Activated CD4-positive, alpha-beta T cell treated with anti-CD3 and anti-CD28 coated beads, Interleukin-2, Interleukin-6, amounts not matched to agents 100 ng/mL and 50 ng/mL, durations not matched to agents 16 hours and 8 hours (primary cell): ENCODE measurements around the gene COG6.
A peak's percentile ranks its signal among the peaks of the same experiment; 100 is the strongest.

Source experiments
- DNase-seq: peaks from one replicate; pipeline ENCODE4 v3.0.0-alpha.2; 2020

COG6 gene

GRCh38 chr13:39682788-39683187 lies 27.3 kb downstream of the COG6 start:
- DNase-seq: peak; percentile 10

DNA sequence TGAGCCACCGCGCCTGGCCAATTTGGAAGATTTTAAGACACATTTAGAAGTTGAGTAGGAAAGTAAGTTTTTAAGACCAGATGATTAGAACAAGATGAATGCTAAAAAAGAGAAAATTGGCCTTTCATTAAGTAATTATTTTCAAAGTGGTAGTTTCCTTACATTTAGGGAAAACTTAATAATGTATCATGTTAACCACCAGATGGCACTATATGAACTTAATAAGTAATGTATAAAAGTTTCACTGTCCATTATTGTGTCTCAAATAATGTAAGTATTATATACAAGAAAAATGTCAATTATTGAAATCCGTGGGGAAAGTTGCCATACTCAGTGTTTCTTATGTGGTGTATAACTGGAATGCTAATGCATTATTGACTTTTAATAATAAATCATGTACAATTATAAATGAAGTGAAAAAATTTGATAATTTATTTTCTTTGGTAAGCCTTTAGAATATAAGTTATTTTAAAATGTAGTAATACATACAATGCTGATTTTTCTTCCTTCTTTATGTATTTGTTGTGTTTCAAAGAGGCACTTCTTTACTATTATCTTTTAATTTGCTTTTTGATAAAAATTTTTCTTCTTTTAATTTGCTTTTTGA lies 29.2 kb downstream of the COG6 start:
- peak; percentile 26 for DNase-seq

DNA sequence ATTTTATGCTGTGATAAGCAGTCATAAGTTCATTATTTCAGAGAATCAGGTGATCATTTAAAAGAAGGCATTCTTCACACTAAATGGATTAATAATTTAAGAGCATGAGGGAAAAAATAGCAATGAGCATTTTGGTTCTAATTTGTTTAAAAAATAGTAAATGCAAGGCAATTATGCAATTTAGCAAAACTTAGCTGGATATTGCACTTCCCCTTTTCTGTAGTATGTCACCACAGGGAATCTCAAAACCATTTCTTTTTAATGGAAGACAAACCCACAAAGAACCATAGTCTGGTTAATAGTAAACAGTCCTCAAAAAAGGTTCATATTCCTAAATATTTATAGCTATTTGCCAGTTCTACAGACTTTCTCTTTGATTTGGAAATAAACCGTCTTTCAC lies 30.2 kb downstream of the COG6 start:
- DNase-seq: no peak

- DNase-seq: no peak
Measured at GRCh38 chr13:39688278-39688677, 32.8 kb downstream of the COG6 start.

- peak; percentile 25 for DNase-seq
Measured at GRCh38 chr13:39688699-39689405, 33.4 kb downstream of the COG6 start.

- DNase-seq: no peak
Measured at GRCh38 chr13:39692660-39693438, 37.4 kb downstream of the COG6 start.

DNA sequence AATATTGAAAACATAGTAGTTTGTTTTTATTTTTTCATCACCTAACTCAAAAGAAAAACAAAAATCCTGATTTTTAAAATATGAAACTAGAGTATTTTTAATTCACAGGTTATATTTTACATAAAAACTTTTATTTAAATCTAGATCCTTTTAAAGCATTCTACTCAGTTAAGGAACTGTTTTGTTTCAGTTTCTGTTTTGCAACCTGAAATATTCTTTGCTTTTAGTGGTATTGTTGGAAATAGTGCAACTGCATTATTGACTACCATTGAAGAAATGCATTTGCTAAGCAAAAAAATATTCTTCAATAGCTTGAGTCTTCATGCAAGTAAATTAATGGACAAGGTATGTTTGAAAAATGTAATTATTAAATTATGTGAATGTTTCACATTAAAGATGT lies 43.8 kb downstream of the COG6 start:
- DNase-seq: no peak

DNA sequence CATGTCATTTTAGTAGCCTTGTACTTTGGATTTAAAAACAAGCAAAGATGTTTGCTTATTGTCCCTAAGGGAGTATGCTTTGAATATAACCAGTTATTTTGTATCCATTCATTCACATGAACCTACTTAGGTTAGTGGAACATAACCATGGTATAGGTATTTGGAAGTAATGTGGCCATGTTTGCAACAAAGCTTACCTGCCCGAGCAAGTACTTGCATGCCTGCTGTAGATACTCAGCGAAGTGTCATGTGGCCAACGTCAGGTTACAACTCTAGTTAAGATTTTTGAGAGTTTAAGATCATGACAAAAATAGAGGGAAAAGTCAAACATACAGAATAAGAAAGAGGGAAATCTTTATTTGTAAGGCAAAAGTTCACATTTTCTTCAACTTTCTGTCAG lies 57.2 kb downstream of the COG6 start:
- DNase-seq: no peak

GRCh38 chr13:39729156-39729555 lies 73.7 kb downstream of the COG6 start:
- DNase-seq: no peak

GRCh38 chr13:39734952-39735351 lies 79.5 kb downstream of the COG6 start:
- DNase-seq: no peak

DNA sequence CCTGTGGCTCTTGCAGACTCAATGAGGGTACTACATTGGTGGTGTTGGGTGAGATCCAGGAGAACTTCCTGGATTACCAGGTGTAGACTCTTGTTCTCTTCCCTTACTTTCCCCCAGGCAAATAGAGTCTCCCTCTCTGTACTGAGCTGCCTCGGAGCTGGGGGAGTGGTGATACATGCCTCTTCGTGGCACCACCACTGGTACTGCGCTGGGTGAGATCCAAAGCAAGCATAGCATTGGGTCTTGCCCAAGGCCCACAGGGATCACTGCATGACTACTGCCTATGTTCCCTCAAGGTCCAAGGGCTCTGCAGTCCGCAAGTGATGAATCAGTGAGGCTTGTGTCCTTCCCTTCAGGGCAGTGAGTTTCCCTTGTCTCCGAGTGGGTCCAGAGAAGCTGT lies 81.6 kb downstream of the COG6 start:
- DNase-seq: no peak

GRCh38 chr13:39740761-39741160 lies 85.3 kb downstream of the COG6 start:
- no peak for DNase-seq

DNA sequence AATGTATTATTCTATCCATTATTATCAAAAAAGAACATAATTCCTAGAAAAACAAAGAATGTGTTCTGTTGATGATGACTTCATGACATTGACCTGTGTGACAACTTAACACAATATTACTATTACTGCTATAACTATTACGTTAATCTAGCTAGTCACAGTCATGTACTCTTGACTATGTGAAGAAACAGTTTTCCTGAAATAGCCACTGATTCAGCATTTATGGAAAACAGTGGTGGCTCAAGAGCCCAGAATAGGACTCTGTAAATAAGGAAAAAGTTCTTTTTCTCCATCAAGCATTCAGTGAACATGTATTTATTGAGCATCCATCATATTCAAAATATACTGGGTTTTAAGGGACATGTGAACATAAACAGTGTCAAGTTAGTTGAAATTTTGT lies 93.5 kb downstream of the COG6 start:
- DNase-seq: no peak

DNA sequence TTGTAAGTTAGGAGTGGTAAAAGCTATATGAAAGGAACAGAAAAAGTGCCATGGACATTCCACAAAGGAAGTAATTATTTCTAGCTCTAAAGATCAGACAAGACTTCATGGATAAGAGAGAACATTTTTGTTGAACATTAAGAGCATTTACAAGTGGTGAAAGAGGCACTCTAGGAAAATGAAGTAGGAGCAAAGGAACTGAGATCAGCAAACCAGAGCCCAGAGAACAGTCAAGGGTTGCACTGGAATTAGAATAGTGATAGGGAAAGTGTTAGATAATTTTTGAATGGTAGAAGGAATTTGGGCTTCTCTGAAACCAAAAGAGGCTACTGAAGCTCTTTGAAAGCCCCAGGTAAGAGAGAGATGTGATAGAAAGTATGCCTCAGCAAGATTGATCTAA lies 94.1 kb downstream of the COG6 start:
- no peak for DNase-seq

DNA sequence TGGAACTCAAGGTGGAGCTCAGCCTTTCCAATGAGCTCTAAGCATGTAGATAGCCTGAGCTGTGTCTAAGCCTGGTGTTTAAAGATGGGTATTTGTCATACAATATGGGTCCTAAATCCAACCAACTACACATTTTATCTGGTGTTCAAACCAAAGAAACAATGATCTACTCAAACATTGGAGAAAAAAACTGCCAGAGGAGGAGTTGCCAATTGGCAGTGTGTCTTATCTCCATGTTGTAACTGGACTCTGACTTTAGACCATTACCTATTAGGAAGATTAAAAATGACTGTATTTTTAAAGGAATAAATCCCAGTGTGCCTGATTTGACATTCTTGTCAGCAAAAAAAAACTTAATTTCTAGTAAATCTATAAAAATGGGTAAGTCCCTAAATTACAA lies 96.3 kb downstream of the COG6 start:
- no peak for DNase-seq

GRCh38 chr13:39760521-39760920 lies 105.1 kb downstream of the COG6 start:
- no peak for DNase-seq

DNA sequence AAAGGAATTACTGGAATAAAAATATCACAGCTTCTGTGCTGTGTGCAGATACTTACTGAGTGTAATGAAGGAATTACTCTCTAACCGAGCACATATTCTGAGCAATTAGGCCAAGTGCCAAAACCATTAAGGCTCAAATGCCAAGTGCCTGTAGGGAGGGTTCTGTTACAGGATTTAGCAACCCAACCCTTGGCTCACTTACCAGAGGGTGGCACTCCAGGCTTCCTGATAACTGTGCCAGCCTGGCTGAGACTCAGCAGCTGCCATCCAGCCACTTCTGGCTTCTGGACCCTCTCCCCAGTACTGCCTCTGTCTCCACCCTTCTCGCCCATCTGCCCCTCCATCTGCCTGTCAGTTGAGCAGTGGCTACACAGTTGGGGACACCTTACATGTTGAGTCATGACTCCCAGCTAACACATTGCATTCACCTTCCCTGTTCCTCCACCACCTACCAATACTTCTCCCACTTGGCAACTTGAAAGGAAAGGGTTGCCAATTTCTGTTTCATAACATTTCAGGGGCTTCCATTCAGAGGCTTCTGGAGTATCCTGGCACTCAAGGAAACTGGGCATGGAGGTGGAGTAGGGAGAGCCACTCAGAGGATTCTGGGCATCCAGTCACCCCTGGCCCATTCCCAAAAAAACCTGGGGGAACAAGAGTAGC lies 110.5 kb downstream of the COG6 start:
- DNase-seq: peak; percentile 23

- no peak for DNase-seq
Measured at GRCh38 chr13:39766464-39767158, 111.1 kb downstream of the COG6 start.

GRCh38 chr13:39767791-39768517 lies 112.5 kb downstream of the COG6 start:
- no peak for DNase-seq

DNA sequence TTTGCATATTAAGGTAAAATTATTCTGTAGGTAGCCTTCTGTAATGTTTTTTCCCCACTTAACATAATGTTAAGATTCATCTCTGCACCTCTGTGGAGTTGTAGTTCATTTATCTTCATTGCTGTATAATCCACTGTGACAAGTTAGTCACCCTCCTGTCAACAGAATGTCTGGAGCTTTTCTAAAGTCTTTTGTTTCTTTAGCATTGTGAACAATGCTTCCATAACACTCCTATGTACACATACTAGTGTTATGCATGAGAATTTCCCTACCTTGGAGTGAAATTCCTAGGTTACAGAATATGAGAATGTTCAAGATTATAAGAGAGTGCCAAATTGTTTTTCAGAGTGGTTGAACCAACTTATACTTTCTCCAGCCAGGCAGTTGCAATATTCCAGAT lies 113.5 kb downstream of the COG6 start:
- no peak for DNase-seq

DNA sequence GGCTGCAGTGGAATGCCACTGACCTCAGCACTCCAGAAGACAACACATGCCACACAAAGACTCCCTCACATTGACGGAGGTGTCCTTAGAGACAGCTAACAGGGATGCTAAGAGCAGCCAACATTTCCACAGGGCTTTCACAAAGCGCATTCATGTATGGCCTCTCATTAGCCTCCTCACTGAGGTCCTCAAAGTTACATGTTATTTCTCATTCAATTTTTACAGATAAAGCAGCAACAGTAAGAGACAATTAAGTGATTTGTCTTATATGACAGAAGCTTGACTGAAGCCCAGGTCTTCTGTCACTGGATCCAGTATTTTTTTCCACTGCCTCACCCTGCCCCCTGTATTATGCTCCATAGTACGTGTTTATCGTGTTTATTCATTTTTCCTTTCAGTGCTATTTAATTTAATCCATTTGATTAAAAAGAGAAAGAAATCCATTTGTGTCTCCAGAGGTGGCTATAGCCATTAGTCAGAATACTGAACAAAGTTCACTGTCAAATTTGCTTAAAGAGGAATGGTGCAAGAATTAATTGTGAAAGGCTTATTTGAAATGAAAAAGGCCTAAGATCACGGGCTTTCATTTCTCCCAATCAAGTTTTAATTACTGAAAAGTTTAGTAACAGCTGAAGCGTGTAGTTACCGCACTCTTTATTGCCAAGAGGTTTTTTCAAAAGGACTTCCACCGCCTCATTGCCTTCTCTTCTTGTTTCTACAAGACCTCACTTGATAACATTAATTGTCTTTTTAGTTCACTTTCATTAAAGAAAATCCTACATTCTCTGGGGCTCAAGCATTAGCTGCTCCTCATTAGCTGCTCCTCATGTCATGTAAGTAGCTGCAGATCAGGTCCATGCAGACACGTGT lies 115.0 kb downstream of the COG6 start:
- no peak for DNase-seq
